ENCODE results near the gene MAGI1.

MAGI1 gene

GRCh38 chr3:65443739-65444446, 594.8 kb downstream of the MAGI1 start:
- DNase-seq, result no peak

- DNase-seq, result peak; percentile 21
Observed at GRCh38 chr3:65439641-65440284, 599.0 kb downstream of the MAGI1 start.

GRCh38 chr3:65438612-65439011, 600.1 kb downstream of the MAGI1 start:
- DNase-seq, result no peak

GRCh38 chr3:65438096-65438495, 600.6 kb downstream of the MAGI1 start:
- DNase-seq, result no peak

- DNase-seq, result peak; percentile 4
Observed at GRCh38 chr3:65436580-65436979, 602.1 kb downstream of the MAGI1 start.

- no peak for DNase-seq
Observed at GRCh38 chr3:65433480-65433879, 605.2 kb downstream of the MAGI1 start.

- no peak for DNase-seq
Observed at GRCh38 chr3:65432388-65433003, 606.2 kb downstream of the MAGI1 start.

GRCh38 chr3:65425880-65426279, 612.8 kb downstream of the MAGI1 start:
- peak; percentile 3 for DNase-seq

- no peak for DNase-seq
Observed at GRCh38 chr3:65422154-65422553, 616.6 kb downstream of the MAGI1 start.

GRCh38 chr3:65419233-65419632, 619.5 kb downstream of the MAGI1 start:
- no peak for DNase-seq

- DNase-seq, result no peak
Observed at GRCh38 chr3:65413891-65414290, 624.8 kb downstream of the MAGI1 start.

GRCh38 chr3:65412588-65412987, 626.1 kb downstream of the MAGI1 start:
- DNase-seq, result peak; percentile 21

GRCh38 chr3:65411367-65411766, 627.4 kb downstream of the MAGI1 start:
- no peak for DNase-seq

- DNase-seq, result peak; percentile 1
Observed at GRCh38 chr3:65409176-65409569, 629.5 kb downstream of the MAGI1 start.

GRCh38 chr3:65408531-65409175, 630.1 kb downstream of the MAGI1 start:
- DNase-seq, result no peak

- no peak for DNase-seq
Observed at GRCh38 chr3:65406470-65406869, 632.2 kb downstream of the MAGI1 start.

- no peak for DNase-seq
Observed at GRCh38 chr3:65402597-65402996, 636.1 kb downstream of the MAGI1 start.

GRCh38 chr3:65401359-65402305, 637.1 kb downstream of the MAGI1 start:
- no peak for DNase-seq

- no peak for DNase-seq
Observed at GRCh38 chr3:65400899-65401298, 637.8 kb downstream of the MAGI1 start.

- DNase-seq, result no peak
Observed at GRCh38 chr3:65398953-65399352, 639.8 kb downstream of the MAGI1 start.

- DNase-seq, result no peak
Observed at GRCh38 chr3:65396078-65396477, 642.6 kb downstream of the MAGI1 start.

GRCh38 chr3:65391068-65391467, 647.6 kb downstream of the MAGI1 start:
- DNase-seq, result no peak

- no peak for DNase-seq
Observed at GRCh38 chr3:65385805-65386204, 652.9 kb downstream of the MAGI1 start.
